HK-2 (cell line): ENCODE measurements around the gene CPNE4.

ENCODE experiments used
- DNase-seq: peaks from one replicate; pipeline ENCODE4 v3.0.0-alpha.2; 2018; ENCODE audit not compliant: unreplicated experiment

The CPNE4 gene

DNA sequence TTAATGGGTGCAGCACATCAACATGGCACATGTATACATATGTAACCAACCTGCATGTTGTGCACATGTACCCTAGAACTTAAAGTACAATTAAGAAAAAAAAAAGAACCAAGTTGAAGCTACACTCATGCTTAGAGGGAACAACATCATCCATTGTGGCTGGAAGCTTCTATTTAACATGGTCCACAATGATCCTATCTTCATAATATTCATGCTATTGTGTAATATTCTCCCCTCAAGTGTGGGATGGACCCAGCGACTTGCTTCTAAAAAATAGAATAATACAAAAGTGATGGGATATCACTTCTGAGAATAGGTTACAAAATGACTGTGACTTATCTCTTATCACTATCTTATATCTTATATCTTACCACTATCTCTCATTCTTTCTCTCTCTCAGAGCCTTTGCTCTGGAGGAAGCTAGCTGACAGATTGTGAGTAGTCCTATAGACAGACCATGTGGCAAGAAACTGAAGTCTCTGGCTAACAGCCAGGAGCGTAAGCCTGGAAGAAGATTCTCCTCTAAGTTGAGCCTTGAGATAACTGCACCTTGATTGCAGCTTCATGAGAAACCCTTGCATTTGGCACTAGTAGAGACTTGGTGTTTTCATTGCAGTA, 333.6 kb downstream of the CPNE4 start:
- DNase-seq, result no peak

- no peak for DNase-seq
Observed at GRCh38 chr3:131699001-131699400, 335.8 kb downstream of the CPNE4 start.

DNA sequence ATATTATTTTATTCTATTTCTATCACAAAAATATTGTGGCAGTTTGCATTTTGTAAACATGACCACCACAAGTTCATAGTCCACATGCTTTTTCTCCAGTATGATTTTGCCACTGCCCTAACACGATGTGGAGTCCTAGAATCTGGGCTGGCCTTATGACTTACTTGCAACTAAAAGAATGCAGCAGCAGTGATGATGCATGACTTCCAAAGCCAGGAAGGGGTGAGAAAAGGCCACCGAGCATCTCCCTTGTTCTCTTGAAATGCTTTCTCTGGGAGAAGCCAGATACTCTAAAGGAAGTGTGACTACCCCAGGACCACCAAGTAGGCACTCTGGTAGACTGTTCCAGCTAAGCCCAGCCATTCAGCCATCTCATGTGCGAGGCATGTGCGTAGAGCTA, 340.4 kb downstream of the CPNE4 start:
- DNase-seq, result no peak

DNA sequence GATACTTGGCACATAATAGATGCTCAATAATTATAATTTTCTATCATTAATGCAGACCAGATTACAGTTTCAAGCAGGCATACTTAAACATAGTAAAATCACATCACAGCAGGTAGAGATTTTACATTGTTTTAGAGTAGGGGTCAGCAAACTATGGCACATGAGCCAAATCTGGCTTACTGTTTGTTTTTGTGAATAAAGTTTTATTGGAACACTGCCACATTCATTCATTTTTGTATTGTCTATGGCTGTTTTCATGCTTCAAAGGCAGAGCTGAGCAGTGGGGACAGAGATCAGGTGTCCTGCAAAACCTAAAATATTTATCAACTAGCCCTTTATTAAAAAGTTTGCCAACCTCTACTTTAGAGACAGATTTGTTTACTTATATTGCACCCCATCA, 342.5 kb downstream of the CPNE4 start:
- no peak for DNase-seq

DNA sequence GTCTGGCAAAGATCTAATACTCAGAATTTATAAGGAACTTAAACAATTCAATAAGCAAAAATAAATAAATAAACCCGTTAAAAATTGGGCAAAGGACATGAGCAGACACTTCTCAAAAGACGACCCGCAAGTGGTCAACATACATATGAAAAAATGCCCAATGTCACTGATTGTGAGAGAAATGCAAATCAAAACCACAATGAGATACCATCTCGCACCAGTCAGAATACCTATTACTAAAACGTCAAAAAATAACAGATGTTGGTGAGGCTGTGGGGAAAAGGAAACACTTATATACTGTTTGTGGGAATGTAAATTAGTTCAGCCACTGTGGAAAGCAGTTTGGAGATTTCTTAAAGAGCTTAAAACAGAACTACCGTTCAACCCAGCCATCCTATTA, 344.0 kb downstream of the CPNE4 start:
- no peak for DNase-seq

DNA sequence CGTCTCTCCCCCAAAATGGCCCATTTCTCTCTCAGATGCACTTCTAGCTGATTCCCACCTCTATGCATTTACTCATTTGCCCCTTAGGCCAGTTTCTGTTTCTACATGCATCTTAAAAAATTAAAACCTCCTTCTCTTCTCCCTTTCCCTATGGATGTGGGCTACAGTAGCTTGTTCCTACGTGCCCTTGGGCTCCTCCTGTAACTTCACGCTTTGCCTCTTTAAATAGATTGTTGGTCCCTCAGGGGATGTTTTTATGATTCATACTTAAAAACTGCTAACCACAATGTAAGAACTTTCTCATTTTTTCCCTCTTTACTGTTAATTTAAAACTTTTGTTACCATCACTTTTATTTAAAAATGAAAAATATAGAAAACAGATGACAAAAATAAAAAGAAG, 346.4 kb downstream of the CPNE4 start:
- DNase-seq, result no peak

DNA sequence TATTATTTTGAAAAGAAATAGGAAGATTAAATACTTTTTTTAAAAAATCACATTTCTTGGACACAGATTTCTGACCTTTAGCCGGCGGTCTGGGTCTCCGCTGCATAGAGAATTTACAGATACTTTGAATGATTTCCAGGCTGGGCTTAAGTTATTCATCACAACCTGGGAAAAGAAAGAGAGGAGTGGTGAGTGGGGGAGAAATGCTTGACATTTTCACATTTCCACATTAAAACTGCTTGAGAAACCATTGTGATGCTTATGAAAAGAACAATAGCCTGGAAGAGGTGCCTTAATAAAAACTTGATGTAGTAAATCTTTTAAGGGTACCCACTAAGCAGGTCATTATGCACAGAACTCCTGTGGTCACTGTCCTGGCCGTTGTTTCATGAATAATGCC, 365.2 kb downstream of the CPNE4 start:
- DNase-seq, result no peak

DNA sequence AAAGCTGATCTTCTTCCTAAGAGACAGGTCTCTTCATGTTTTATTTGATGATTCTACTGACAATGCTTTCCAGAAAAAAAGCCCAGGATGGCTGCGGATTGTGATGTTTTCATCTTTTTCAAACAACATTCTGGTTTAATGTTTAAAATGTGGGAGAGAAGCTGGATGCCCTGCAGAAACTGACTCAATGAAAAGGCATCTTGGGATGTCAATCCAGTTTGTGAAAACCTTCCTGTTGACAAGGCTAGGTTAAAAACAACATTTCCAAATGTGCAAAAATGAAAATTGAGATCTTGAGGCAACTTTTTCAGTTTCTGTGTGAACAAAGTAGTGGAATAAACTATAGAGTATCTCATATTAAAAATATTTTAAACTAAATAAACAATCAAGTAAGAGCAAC, 376.0 kb downstream of the CPNE4 start:
- no peak for DNase-seq

- no peak for DNase-seq
Observed at GRCh38 chr3:131658115-131658514, 376.7 kb downstream of the CPNE4 start.

DNA sequence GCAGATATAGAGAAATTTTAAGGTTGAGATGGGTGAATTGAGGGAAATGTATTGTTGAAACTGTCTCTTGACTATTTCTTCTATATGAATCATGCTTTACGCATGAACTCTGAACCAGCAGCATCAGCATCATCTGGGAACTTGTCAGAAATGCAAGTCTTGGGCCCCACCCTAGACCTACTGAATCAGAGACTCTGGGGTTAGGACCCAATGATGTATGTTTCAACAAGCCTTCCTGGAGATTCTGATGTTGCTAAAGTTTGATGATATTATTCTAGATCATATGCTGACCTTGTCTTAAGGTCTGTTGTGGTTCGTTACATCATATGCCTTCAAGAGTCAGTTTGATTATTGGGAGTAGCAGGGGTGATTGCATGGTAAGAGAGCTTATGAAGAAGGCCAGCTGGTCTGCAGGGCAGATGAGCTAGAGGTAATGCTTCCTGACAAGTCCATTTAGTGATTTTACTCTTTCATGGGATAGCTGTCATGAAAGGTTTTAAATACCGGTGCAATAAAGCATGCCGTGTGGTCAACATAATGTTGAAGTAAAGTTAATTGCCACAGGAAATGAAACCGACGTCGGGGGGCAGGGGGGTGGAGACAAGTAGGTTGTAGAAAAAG, 379.6 kb downstream of the CPNE4 start:
- no peak for DNase-seq

DNA sequence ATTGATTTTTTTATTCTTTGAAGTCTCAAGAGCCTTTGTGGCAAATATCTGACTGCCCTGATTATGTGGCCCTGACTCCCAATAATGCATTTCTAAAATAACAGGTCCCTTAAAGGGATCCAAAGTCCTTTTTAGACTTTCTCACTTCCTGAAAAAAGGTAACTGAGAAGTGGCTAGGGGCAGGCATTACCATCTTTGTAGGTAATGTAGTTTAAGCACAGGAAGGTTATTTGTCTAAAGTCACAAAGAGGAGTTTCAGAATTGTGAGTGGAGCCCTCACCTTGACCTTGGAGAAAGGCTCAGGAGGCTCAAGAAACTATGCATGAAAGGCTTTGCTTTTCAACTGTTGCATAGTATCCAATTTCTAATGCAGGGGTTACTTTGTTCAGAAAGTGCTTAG, 389.2 kb downstream of the CPNE4 start:
- DNase-seq, result no peak

DNA sequence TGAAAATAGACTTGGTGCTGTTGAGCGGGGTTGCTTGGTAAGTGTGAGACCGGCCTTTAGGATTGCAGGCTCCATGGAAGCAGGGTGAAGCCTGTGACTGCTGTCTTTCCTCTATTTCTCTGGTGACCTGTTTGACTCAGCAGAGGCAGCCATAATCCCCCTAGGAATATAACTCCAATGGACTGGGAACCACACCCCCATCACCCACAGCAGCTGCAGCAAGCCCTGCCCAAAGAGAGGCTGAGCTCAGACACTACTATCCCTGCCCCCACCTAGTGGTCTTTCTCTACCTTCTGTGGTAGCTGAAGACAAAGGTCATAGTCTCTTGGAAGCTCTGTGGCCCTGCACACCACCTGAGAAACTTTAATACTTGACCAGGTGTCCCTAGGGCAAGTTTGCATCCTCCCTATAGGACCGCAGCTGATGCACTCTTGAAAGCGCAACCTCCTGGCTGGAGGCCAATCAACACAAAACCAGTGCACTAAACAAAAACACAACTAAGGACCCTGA, 398.5 kb downstream of the CPNE4 start:
- no peak for DNase-seq

DNA sequence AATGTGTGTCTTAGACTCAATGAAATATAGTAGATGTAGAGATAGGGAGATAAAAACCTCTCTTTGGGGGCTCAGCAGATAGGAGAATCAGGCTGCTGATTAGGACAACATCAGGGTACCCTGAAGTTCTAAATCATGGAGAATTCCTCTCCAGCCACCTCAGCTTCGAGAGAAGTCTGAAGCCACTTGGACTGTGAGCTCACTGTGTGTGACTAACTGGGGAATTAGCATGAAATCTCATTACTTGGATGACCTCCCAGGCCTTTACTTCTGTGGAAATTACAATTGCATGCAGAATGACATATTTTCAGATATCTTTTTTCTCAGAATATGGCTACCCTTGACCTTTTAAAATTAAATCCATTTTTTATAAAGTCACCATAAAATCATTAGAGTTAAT, 404.0 kb downstream of the CPNE4 start:
- no peak for DNase-seq

GRCh38 chr3:131630097-131630496, 404.7 kb downstream of the CPNE4 start:
- DNase-seq, result no peak

DNA sequence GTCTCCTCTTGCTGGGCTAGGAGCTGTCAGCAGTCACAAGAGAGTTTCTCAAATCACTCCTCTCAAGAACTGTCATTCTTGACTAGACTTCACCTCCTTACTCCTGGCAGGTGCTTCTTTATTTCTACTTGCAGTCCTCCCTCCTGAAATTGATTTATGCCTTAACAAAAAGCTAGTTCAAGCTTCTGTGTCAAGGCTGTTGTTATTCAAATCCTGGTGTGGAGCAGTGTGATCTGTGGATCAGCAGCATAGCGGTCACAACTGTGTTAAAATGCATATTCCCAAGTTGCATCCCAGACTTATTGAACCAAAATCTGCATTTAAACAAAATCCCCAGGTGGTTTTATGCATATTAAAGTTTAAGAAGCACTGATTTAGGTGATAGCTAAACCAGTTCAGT, 411.4 kb downstream of the CPNE4 start:
- DNase-seq, result no peak

- DNase-seq, result no peak
Observed at GRCh38 chr3:131622726-131623125, 412.1 kb downstream of the CPNE4 start.

GRCh38 chr3:131620977-131621376, 413.8 kb downstream of the CPNE4 start:
- DNase-seq, result no peak

GRCh38 chr3:131619821-131620220, 415.0 kb downstream of the CPNE4 start:
- no peak for DNase-seq

- no peak for DNase-seq
Observed at GRCh38 chr3:131616719-131617118, 418.1 kb downstream of the CPNE4 start.

GRCh38 chr3:131612745-131613144, 422.1 kb downstream of the CPNE4 start:
- no peak for DNase-seq

GRCh38 chr3:131610174-131610573, 424.6 kb downstream of the CPNE4 start:
- no peak for DNase-seq

DNA sequence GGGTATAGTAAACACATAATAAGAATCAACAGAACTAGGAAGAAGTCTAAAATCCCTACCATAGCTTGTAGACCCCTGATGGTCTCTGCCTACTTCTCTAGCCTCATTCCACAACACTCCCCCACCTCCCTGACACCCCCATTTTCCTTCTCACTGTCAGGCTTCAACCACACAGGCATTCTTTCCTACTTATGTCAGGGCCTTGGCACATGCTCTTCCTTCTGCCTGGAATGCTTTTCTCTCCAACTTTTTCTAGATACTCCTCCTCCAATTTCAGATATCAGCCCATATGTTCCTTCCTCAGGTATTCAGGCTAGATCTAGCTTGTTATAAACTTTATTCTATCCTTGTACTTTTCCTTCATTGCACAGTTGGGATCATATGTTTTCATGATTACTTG, 426.1 kb downstream of the CPNE4 start:
- DNase-seq, result no peak

DNA sequence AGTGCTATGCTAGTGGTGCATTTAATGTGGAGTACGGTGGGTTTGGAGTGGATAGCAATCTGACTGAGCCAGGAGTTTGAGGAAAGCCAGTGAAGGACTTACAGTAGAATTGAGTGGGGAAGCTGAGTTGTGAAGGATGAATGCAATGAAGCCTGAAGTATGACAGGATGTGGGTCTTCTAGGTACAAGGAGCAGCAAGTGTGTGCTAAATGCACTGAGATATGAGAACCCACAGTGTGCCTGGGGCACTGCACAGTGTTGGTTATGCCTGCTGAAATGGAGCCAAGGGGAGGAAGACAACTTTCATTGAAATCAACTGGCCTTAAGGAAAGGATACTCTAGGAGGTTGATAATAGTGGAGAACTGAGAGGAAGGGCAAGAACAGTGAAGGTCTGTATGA, 426.5 kb downstream of the CPNE4 start:
- DNase-seq, result no peak

DNA sequence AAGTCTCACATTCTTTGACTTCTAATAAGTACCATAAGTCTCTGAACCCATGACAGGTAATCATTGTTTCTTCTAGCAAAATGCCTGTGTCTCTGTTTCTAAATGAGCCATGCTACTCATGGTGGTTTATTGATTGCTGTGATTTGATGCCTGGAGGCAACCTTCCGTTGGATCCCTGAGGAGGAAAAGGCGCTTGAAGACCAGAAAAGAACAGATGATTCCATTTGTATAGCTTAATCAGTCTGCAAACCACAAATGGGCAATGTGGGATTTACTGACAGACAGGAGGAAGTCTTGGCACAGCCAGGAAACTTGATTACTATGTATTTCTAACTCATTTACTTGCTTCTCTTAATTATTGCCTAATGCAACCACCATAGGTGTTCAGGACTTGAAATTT, 428.9 kb downstream of the CPNE4 start:
- no peak for DNase-seq
